C4-2B (cell line): ENCODE measurements around the gene ZNF532.
"Not testable (repeated sequence)": the region's sequence is repeated elsewhere in the genome, so short reads cannot be mapped to it uniquely, and the experiment has no call there.

Experiments
- H3K27ac ChIP-seq: fragments of 450-650 bp; 2 replicates; pipeline ENCODE4 v1.5.1; 2017
- CTCF ChIP-seq: fragments of 450-650 bp; conservative IDR thresholded peaks from 2 replicates; pipeline ENCODE4 v1.5.1; 2017; ENCODE audit warnings: mild to moderate bottlenecking
- ZFX ChIP-seq: fragments of 450-650 bp; IDR thresholded peaks from 2 replicates; pipeline ENCODE4 v1.6.1; 2017

Gene ZNF532

GRCh38 chr18:58852629-58853028, 12.0 kb upstream of the ZNF532 start:
- H3K27ac ChIP-seq: no peak overlapping the region
- TF ChIP-seq CTCF: no peak

GRCh38 chr18:58853561-58853960, 11.1 kb upstream of the ZNF532 start:
- H3K27ac ChIP-seq: no peak overlapping the region
- TF ChIP-seq ZFX: no peak
- TF ChIP-seq CTCF: no peak

- not testable (repeated sequence) for H3K27ac ChIP-seq
Observed at GRCh38 chr18:58855521-58855920, 9.2 kb upstream of the ZNF532 start.

- TF ChIP-seq CTCF (no peak), ZFX (no peak)
Observed at GRCh38 chr18:58856881-58857280, 7.8 kb upstream of the ZNF532 start.

GRCh38 chr18:58858591-58859468, 5.8 kb upstream of the ZNF532 start:
- TF ChIP-seq ZFX: no peak

More at GRCh38 chr18:58856881-58857280, 7.8 kb upstream of the ZNF532 start:
- no peak overlapping the region for H3K27ac ChIP-seq

GRCh38 chr18:58859907-58860306, 4.8 kb upstream of the ZNF532 start:
- TF ChIP-seq ZFX (no peak), CTCF (no peak)
- H3K27ac ChIP-seq: no peak overlapping the region

More at GRCh38 chr18:58858591-58859468, 5.8 kb upstream of the ZNF532 start:
- H3K27ac ChIP-seq: no peak overlapping the region

GRCh38 chr18:58860747-58861231, 3.9 kb upstream of the ZNF532 start:
- no peak overlapping the region for H3K27ac ChIP-seq
- TF ChIP-seq CTCF: no peak
- TF ChIP-seq ZFX: no peak

GRCh38 chr18:58861353-58861752, 3.3 kb upstream of the ZNF532 start:
- H3K27ac ChIP-seq: no peak overlapping the region
- TF ChIP-seq ZFX: no peak

GRCh38 chr18:58861861-58862301, 2.8 kb upstream of the ZNF532 start:
- no peak for TF ChIP-seq ZFX
- no peak for TF ChIP-seq CTCF
- H3K27ac ChIP-seq: no peak overlapping the region
